Transverse colon (tissue), 4 donors: Measurements from ENCODE around the gene FBXO36.

Experiments
- EP300 ChIP-seq: sonication (generic); formaldehyde crosslinking; IDR thresholded peaks from one replicate; pipeline ENCODE4 v1.6.1; 2017; ENCODE audit warnings: antibody characterized with exemption, low read depth
- POLR2A ChIP-seq: fragments of 450-650 bp; IDR thresholded peaks from one replicate; pipeline ENCODE4 v1.6.1; 2016; ENCODE audit warnings: antibody characterized with exemption, mild to moderate bottlenecking, moderate library complexity
- POLR2AphosphoS5 ChIP-seq, 3 donors: sonication (generic); formaldehyde crosslinking; IDR thresholded peaks; one replicate each; pipeline ENCODE4 v1.6.1; 2016; ENCODE audit warnings: antibody characterized with exemption in 3 of 3
- TF ChIP-seq, protein P1 (sequence below), 5 experiments: fragments of 200-600 bp in 3 of 5; fragments of 450-650 bp in 2 of 5; sonication (generic) in 3 of 5; IDR thresholded peaks; 1 replicate in 2 of 5; 2 replicates in 3 of 5; pipeline ENCODE4 v1.5.1; 2016 to 2017; ENCODE audit warnings: antibody characterized with exemption in 5 of 5, inconsistent platforms in 3 of 5, mild to moderate bottlenecking in 2 of 5, moderate library complexity in 1 of 5

DNA sequence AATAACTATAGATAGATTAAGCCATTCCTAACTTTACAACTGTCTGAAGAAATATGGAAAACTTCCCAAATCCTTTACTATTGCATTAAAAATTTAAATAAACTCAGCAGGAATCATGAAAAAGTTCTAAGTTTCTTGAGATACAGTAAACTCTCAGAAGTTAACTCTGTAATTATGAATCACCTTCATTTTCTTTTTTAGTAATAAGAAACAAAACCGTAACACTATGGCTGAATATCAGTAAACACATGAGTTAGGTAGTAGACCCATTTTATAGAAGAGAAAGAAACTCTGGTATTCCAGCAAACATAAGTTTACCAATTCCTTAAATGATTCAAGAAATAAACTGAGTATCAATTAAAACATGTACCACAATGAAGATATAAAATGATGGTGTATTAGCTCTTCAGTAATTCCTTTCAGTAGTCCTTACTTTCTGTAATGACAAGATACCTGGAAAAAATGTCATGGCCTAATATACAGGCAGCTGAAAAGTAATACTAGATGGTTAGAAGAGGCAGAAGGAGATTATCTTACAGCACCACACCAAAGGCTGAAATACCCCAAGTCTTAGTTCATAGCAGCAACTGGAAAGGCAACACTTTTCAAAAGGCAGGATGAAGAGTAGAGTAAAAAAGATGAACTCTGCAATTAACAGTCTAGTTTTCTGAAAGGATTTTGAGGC, 12.0 kb upstream of the FBXO36 start:
- TF ChIP-seq, protein P1, sequence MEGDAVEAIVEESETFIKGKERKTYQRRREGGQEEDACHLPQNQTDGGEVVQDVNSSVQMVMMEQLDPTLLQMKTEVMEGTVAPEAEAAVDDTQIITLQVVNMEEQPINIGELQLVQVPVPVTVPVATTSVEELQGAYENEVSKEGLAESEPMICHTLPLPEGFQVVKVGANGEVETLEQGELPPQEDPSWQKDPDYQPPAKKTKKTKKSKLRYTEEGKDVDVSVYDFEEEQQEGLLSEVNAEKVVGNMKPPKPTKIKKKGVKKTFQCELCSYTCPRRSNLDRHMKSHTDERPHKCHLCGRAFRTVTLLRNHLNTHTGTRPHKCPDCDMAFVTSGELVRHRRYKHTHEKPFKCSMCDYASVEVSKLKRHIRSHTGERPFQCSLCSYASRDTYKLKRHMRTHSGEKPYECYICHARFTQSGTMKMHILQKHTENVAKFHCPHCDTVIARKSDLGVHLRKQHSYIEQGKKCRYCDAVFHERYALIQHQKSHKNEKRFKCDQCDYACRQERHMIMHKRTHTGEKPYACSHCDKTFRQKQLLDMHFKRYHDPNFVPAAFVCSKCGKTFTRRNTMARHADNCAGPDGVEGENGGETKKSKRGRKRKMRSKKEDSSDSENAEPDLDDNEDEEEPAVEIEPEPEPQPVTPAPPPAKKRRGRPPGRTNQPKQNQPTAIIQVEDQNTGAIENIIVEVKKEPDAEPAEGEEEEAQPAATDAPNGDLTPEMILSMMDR (IDR thresholded peaks at IDR 0.05): no peak
- TF ChIP-seq POLR2A: no peak
- no peak for TF ChIP-seq POLR2AphosphoS5 (IDR thresholded peaks at IDR 0.05)
- no peak for TF ChIP-seq EP300
